ENCODE results near the gene DENND2A.

DENND2A gene

DNA sequence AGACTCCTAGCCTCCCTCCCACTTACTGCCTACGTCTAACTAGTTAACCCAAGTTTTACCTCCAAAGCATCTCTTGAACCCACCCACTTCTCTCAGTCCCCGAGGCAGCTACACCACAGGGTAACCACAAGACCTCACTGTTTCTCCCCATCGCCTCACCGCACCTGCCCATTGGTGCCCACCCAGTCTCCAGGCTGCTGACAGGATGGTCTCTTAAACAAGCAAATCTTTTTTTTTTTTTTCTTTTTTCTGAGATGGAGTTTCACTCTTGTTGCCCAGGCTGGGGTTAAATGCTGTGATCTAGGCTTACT is 47.0 kb downstream of the DENND2A start:
- Histone ChIP-seq H3K4me3 (replicated peaks; ENCODE audit: insufficient read depth, low read length) (no peak overlapping the region), H3K27ac (replicated peaks) (no peak overlapping the region), H3K27me3 (ENCODE audit: insufficient read depth, poor library complexity, severe bottlenecking) (peaks cover 3% of the 10 kb centered on the region)
- no peak for DNase-seq (ENCODE audit: low read depth in 1 of 2, low spot score in 1 of 2)
- TF ChIP-seq SPI1 (IDR thresholded peaks at IDR 0.05; ENCODE audit: borderline replicate concordance, low read depth), result no peak
- TF ChIP-seq, protein P1, sequence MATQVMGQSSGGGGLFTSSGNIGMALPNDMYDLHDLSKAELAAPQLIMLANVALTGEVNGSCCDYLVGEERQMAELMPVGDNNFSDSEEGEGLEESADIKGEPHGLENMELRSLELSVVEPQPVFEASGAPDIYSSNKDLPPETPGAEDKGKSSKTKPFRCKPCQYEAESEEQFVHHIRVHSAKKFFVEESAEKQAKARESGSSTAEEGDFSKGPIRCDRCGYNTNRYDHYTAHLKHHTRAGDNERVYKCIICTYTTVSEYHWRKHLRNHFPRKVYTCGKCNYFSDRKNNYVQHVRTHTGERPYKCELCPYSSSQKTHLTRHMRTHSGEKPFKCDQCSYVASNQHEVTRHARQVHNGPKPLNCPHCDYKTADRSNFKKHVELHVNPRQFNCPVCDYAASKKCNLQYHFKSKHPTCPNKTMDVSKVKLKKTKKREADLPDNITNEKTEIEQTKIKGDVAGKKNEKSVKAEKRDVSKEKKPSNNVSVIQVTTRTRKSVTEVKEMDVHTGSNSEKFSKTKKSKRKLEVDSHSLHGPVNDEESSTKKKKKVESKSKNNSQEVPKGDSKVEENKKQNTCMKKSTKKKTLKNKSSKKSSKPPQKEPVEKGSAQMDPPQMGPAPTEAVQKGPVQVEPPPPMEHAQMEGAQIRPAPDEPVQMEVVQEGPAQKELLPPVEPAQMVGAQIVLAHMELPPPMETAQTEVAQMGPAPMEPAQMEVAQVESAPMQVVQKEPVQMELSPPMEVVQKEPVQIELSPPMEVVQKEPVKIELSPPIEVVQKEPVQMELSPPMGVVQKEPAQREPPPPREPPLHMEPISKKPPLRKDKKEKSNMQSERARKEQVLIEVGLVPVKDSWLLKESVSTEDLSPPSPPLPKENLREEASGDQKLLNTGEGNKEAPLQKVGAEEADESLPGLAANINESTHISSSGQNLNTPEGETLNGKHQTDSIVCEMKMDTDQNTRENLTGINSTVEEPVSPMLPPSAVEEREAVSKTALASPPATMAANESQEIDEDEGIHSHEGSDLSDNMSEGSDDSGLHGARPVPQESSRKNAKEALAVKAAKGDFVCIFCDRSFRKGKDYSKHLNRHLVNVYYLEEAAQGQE (IDR thresholded peaks at IDR 0.05; ENCODE audit: insufficient replicate concordance, low read depth), result no peak
- no peak for TF ChIP-seq POLR2AphosphoS5 (IDR thresholded peaks at IDR 0.05; ENCODE audit: low read depth)
- TF ChIP-seq GABPA (IDR thresholded peaks at IDR 0.05; ENCODE audit: low read depth), result no peak
- TF ChIP-seq, protein P2, sequence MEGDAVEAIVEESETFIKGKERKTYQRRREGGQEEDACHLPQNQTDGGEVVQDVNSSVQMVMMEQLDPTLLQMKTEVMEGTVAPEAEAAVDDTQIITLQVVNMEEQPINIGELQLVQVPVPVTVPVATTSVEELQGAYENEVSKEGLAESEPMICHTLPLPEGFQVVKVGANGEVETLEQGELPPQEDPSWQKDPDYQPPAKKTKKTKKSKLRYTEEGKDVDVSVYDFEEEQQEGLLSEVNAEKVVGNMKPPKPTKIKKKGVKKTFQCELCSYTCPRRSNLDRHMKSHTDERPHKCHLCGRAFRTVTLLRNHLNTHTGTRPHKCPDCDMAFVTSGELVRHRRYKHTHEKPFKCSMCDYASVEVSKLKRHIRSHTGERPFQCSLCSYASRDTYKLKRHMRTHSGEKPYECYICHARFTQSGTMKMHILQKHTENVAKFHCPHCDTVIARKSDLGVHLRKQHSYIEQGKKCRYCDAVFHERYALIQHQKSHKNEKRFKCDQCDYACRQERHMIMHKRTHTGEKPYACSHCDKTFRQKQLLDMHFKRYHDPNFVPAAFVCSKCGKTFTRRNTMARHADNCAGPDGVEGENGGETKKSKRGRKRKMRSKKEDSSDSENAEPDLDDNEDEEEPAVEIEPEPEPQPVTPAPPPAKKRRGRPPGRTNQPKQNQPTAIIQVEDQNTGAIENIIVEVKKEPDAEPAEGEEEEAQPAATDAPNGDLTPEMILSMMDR (IDR thresholded peaks at IDR 0.05; ENCODE audit: insufficient read depth, low read length), result no peak

DNA sequence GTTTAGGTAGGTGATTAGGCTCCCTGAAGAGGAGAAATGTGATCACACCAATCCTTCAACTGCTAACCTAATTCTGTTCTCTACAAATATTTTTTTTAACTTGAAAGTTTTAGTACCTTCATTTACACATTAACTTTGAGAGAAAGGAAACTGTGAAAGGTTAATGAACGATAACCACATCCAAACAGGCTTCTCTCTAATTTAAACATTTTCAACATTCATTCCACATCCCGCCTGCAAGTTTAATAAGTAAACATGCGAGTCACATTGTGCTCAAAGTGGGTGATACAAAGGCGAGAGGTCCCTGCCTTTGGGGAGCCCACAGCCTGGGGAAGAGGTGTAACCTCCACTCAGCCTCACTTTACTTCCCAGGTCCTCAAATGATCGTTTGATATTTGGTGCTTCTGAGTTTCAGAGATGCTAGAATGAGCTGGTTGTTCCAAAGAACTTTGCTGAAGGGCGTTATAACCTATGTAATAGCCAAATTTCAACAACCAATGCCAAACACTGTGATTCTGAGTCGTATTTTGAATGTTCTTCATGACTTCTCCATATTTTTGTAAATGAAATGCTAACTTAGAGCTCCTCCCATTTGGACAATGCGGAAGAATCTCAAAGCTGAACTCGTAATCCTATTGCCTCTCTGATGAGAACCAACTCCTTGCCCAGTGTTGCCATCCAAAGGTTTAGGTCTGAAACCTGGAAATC is 47.5 kb downstream of the DENND2A start:
- no peak overlapping the region for H3K4me3 ChIP-seq (replicated peaks; ENCODE audit: insufficient read depth, low read length)
- TF ChIP-seq, protein P1 (IDR thresholded peaks at IDR 0.05; ENCODE audit: insufficient replicate concordance, low read depth), result no peak
- TF ChIP-seq GABPA (IDR thresholded peaks at IDR 0.05; ENCODE audit: low read depth) (no peak), SPI1 (IDR thresholded peaks at IDR 0.05; ENCODE audit: borderline replicate concordance, low read depth) (no peak), POLR2AphosphoS5 (IDR thresholded peaks at IDR 0.05; ENCODE audit: low read depth) (no peak)
- TF ChIP-seq, protein P2 (IDR thresholded peaks at IDR 0.05; ENCODE audit: insufficient read depth, low read length), result no peak
- no peak for DNase-seq (ENCODE audit: low read depth in 1 of 2, low spot score in 1 of 2)
- no peak overlapping the region for H3K27ac ChIP-seq (replicated peaks)
- peaks cover 3% of the 10 kb centered on the region for H3K27me3 ChIP-seq (ENCODE audit: insufficient read depth, poor library complexity, severe bottlenecking)

DNA sequence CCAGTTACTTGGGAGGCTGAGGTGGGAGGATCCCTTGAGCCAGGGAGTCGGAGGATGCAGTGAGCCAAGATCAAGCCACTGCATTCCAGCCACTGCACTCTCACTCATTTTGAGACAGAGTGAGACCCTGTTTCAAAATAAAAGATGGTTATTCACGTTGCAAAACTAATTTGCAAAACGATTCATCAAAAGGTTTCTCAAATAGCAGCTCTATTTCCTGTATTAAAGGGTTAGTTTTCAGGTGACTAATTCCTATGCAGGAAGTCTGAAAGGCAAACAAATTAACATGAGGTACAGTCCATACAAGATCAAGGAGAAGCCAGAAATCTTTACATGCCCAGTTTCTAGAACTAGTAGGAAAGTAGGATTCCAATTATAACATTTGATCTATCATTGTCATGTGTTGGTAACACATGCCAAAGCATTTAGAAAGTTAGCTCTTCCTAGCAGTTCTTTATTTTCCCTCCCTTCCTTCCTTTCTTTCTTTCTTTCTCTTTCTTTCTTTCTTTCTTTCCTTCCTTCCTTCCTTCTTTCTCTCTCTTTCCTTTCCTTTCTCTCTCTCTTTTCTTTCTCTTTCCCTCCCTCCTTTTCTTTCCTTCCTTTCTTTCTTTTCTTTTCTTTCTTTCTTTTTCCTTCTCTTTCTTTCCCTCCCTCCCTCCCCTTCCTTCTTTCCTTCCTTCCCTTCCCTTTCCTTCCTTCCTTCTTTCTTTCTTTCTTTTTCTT is 49.3 kb downstream of the DENND2A start:
- Histone ChIP-seq H3K27me3 (ENCODE audit: insufficient read depth, poor library complexity, severe bottlenecking) (no peaks in the 10 kb centered on the region), H3K4me3 (replicated peaks; ENCODE audit: insufficient read depth, low read length) (no peak overlapping the region), H3K27ac (replicated peaks) (no peak overlapping the region)
- TF ChIP-seq GABPA (IDR thresholded peaks at IDR 0.05; ENCODE audit: low read depth) (no peak), SPI1 (IDR thresholded peaks at IDR 0.05; ENCODE audit: borderline replicate concordance, low read depth) (no peak), POLR2AphosphoS5 (IDR thresholded peaks at IDR 0.05; ENCODE audit: low read depth) (no peak)
- TF ChIP-seq, protein P1 (IDR thresholded peaks at IDR 0.05; ENCODE audit: insufficient replicate concordance, low read depth), result no peak
- TF ChIP-seq, protein P2 (IDR thresholded peaks at IDR 0.05; ENCODE audit: insufficient read depth, low read length), result no peak
- DNase-seq (ENCODE audit: low read depth in 1 of 2, low spot score in 1 of 2), result no peak

All from HL-60 (cell line).